HG03457 (cell line): Measurements from ENCODE around the gene CABLES1.

Experiments used
- ATAC-seq: cut with Tn5 transposase; IDR thresholded peaks from one replicate; pipeline ENCODE4 v1.9.1; 2021; ENCODE audit warnings: moderate number of reproducible peaks; ENCODE audit not compliant: unreplicated experiment

CABLES1 gene

DNA sequence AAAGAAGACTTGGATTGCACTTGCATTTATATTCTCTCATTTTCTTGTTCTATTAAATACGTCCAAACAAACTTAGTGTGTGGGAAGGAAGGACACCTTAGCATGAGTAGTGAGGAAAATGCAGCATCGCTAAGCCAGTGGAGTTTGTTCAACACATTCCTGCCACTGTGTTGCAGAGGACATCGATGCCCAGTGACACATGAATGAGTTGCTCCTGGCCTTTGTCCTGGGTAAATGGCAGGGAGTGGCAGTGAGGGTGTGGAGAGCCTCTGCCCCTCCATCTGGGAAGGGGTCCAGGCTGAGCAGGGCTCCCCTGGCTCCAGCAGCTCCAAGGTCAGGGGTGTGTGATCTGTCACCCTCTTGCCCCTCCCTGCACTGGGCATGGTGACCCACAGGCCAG lies 75.9 kb downstream of the CABLES1 start:
- no peak for ATAC-seq

DNA sequence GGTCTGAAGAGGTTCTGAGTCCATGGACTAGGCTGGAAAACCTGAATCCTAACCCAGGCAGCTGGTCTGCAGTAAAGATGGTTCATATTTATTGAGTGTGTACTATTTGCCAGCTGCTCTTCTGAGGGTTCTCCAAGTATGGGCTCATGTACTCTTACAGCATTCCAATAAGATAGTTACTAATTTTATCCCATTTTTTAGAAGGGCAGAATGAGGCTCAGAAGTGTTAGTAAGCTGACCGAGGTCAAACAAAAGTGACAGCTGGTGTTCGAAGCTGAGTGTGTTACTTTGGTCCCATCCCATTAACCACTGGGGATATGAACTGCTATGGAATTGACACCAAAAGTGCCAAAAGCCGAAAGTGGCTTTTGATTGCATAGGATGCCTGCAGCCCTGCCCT lies 76.9 kb downstream of the CABLES1 start:
- no peak for ATAC-seq

DNA sequence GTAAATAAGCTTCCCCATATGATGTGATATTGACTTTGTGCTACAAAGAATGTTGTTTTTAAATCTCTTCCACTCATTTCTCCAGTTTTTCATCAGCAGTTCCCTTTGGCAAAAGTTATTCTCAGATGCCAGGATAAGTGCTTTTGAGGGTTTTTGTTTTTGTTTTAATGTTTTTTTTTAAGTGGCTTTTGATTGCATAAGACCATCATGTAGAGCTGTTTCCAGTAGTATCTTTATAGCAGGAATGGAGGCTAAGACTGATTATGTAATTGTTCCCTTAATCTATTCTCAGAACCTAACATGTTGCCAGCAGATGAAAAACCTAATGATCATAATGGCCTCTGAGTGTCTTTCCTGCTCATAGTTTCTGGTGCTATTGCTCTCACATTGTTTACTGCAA lies 77.9 kb downstream of the CABLES1 start:
- no peak for ATAC-seq

DNA sequence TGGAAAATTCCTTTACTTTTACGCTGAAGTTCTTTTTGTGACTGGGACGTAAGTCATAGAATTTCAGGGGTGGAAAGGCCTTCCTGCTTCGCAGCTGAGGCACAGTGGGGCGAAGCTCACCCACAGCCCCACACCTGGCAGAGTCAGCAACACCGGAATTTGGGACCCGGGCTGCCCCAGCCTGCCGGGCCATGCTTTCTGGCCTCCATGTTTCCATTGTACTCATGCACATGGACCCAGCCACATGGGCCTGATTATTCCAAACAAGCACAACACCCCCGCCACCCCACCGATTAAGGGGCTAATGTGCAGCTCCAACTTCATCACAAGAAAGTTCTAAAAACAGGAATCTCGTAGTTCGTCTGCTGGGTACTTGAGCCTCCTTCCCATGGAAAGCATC lies 82.5 kb downstream of the CABLES1 start:
- no peak for ATAC-seq

DNA sequence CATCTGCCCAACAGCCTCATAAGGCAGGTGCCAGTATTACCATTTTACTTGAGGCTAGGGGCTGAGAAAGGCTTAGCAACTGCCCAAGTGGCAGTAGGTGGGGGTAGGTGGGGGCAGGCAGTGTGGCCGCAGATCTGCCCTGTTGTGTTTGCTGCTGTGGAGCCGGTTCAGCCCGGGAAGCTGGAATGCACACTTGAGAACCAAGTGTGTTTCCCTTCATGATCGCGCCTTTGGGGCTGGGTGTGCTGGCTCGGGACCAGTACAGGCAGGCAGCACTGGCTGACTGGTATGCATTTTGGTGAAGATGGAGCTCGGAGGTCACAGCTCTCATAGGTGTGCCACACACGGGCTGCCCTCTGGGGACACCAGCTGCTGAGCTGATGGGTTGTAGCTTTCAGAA lies 85.1 kb downstream of the CABLES1 start:
- no peak for ATAC-seq

DNA sequence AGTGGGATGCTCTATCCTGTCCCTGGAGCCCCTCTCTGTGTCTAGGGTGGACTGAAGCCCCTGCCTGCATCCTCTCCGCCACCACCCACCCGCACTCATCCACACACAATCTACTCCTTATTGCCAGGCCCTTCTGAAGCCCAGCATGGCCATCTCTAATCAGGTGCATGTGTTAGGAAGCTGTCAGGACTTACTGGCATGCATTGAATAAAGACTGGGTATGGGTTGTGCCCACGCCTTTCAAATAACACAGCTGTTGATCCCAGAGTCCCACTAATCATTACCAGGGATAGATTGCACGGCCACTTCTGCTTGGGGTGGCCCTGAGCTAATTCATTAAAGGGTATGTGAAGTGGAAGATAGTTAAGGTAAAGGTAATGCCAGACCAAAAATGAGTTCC lies 88.4 kb downstream of the CABLES1 start:
- ATAC-seq, result no peak

DNA sequence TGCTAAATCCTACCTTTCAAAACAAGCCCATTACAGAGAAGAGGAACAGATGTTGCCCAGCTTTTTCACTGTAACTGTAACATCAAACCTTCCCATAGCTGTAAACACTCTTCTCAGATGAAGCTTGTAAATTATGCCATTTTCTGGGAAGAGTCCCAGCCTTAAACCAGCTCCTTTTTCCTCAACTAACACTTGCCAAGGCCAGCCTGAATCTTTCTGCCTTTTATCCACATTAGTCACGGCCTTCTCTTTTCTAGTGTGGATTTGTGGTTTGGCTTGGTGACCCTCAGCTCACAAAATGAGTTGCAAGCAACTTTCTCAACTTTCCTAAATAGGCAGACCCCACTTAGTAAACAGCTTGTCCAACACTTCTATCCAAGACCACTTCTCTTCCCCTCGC lies 90.2 kb downstream of the CABLES1 start:
- no peak for ATAC-seq

DNA sequence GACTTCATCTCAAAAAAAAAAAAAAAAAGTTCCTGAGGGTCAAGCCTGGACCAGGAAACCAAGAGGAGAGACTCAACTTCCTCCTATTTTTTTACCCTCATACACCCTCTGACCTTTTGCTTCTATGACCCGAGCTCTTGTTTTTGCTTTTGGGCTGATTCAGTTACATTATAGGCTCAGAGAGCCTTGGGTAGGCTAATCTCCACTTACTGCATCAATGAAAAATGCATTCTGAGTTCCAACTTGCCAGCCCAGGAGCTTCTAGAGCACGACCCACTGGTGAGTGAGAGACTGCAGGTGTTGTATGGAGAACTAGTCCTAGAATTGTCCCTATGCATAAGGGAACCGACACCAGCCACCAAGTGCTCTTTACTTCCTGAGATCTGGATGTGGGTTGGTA lies 91.1 kb downstream of the CABLES1 start:
- no peak for ATAC-seq

DNA sequence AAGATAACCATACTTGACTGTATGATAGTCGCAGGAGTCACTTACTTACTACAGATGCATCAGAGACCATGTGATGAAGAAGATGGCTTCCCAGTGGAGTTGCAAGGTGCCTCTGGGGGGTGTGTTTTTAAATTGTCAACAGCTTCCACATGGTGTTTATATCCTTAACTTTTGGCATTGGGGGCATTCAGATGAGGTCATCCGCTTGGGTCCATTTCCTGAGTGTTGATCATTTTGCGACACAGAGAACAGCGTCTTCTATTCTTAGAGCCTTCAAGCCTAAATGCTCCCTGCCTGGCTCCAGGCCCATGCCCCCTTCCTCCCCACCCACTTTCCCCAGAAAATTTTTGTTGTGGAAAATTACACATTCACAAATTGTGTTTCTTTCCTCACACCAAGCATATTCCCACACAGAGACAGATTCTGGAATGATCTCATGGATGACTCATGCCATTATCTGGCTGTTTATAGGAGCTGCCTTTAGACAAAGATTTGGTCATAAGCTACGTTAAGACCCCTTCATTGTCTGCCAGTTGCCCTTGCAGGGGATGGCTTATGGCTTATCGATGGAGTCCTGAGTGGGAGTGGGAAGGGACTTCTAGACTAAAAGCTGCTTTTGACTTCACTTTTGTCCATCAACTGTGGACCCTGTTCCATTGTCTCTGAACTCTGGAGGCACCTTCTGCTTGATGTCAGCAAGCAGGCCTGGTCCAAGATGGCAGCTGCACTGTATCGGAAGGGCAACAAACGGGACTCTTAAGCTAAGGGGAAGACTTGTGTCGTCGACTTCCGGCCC lies 91.8 kb downstream of the CABLES1 start:
- ATAC-seq, result no peak

DNA sequence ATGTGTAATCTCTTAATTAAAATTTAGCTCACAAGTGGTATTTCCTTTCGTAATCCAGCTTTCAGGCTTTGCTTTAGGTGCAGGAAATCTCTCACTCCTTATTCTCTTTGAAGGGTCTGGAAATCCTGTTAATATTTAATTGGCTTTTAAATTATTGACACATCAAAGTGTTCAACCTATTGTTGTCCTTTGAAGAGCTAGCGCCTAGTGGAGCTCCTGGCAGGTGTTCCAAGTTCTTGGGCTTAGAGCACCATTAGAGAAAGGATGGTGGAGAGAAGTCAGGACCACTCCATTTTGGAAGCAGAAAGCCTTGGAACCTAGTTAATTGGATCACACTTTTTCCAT lies 92.4 kb downstream of the CABLES1 start:
- no peak for ATAC-seq

DNA sequence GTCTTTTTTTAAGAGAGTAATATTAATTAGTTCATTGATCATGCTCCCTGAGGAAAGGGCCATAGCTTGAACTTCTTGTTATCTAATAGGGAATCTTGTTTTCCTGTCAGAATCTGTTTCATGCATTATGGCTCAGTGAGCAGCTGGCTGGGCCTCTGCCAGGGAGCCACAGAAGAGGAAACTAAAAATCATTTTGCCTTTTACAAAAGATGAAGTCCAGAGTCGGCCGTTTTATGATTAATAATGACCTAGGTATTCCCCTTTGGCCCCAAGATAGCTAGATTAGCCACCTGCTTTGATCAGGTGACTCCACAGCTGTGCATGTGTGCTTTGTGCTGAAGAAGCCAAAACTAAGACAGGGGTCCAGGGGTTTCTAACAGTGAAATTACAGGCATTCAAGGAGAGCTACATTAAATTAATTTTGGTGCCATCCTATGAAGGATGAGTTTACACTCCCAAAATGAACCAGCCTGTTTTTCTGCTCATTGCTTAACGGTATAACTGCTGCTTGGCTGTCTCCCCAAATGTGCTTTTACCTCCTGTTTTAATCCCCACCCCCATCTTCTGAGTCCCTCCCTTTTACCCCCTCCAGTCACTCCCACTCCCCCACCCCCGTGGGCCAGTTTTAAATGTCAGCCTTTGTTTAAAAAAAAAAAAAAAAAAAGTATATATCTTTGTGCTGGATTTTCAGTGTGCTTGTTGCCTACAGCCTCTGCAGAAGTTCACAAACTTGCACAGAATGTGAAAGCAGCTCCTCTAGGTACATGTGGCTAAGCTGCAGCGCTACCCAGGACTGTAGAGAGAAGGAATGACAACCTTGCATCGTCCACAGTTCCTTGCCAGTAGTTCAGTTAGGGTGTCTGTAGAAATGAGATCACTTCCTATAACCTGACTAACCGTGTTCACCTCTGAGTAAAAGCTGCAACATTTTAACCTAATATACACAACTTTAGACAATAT lies 93.1 kb downstream of the CABLES1 start:
- peak; percentile 31 for ATAC-seq

DNA sequence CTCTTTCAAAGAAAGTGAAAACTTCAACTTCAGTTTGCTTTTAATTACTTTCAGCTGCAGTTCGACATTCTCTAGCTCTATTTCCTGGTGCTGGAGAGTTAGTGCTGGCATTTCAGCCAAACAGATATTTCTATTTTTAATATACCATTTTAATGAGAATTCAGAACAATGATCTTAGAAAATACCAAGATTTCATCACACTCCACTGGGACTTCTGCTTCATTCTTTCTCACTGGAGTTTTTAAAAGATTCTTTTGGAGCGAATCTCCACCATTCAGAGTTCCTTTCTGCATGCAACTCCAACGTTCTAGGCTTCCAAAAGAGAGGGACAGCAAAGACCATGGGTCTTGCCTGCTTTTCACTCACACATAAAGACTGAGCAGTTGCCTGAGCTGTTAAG lies 94.2 kb downstream of the CABLES1 start:
- no peak for ATAC-seq

DNA sequence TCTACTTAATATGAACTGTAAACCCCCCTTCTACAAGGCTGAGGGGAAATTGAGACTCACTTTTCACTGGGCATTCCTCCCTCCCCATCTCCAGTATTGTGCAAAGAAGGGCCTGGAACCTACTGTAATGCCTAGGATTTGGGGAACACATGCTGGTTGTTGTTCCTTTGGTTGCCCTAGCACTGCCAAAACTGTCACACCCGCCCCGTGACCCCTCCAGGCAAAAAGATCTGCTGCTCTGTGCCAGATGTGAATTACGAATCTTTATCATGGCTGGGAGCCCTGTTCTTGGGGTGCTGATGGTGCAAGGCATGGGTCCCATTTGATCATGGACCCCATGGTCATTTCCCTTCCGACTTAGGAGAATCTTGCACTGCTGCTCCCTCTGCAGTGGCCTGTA lies 95.4 kb downstream of the CABLES1 start:
- ATAC-seq, result no peak

DNA sequence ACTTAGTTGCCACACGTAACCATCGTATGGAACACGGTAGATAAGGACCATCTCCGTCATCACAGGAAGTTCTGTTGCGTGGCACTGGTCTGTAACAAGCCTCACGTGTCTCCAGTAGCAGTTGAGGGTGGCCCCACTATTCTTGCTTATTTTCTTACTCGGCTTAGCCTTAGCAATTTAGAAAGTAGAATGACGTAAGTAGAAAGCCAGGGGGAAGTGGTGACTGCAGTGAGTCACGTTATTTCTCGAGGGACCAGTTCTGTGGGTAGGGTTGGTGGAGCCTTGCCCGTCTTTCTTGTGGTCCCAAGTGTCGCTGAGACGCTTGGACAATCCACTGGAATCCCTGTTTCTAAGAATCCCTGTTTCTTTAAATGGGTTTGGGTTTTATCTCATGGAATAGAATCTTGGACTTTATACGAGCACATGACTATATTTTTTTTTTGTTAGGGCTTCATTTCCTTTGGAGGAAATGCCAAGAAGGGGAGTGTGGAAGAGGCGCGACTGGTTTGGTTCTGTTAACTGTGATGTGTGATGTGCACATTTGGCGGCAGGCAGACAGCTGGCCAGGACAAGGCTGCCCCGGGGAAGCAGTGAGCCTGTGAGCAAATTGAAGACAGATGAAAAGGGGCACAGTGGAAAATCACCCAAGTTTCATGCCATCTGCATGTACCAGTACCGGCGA lies 96.2 kb downstream of the CABLES1 start:
- ATAC-seq, result peak; percentile 66

DNA sequence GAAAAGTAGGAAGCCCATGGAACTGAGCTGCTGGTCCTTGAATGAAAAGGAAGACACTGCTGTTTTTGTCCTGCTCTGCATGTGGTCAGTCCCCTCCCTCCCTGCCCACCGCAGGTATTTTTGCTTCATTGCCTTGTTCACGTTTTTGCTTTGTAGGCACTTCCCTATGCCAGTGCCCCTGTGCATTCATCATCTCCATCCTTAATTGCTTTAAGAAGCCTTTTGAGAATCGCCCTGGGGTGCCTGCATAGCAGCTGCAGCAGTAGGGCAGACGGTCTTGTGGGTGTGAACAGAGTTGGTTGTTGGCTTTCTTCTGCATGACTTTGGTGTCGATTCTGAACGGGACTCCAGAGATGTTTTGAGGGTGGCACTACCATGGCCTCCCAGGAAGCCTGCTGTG lies 97.0 kb downstream of the CABLES1 start:
- ATAC-seq, result no peak

DNA sequence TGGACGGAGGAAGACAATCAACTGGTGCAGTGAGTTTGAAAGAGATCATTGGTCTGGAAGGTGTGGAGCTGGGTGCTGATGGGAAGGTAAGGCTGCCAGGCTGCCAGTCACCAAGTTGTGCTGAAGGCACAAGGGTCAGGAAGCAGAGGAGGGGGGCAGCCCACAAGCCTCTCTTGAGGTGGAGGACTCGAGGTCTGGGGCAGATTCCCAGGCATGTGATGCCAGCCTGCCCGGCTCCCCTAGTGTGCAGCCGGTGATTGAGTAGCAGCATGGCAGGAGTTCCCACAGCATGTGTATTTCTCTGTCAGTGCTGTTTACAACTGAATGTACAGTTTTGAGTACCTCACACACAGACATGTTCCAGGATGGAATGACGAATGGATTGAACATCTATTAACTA lies 99.3 kb downstream of the CABLES1 start:
- ATAC-seq, result no peak

DNA sequence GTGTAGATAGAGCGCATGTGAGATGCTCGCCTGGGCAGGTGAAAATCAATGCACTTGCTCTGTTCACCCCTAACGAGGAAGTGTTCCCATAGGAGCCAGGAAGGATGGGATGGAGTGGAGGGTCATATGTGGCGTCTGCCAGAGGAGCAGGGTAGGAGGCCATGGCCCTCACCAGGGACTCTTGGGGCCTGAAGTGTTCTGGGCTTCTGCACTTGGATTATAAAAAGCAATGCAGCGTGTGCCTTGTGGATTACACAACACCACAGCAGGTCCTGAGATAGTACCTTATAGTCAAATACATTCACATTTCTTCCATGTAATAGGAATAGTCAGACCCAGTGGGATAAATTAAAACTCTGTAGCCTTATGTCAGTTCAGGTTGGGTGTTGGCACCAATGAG lies 100.1 kb downstream of the CABLES1 start:
- ATAC-seq, result no peak

DNA sequence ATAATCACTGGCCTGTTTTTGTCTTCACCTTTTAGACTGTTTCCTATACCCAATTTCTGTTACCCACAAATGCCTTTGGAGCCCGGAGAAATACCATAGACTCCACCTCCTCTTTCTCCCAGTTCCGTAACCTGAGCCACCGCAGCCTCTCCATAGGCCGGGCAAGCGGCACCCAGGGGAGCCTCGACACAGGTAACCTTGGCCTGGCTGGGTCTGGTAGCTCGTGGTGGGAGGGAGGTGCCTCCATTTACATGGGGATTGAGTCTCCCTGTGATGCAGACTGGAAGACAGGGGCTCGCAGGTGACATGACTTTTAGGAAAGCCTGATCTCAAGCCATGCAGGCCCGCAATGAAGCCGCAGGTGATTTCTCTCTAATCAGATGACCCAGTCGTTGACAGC lies 100.6 kb downstream of the CABLES1 start:
- no peak for ATAC-seq

DNA sequence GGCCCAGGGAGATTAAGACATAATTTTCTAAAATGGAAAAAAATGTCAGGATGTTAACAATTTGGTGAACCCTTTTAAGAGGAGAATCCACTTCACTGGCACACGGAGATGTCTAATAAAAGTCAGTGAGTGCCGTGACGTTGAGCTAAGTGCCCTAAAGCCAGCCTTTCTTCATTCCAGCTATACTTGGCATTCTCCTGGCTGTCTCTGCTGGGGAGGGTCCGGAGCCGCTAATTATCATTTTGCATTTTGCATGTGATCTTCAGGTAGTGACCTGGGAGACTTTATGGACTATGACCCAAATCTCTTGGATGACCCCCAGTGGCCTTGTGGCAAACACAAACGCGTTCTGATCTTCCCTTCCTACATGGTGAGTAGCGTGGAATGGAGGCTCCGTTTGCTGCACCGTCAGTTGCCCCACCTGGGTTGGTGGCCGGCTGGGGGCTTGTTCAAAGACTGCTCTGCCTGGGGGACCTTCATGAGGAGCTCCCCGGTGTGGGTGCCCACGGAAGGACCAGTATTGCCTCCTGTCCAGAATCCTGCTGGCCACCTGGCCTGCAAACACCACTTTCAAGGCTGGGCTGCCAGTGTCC lies 101.7 kb downstream of the CABLES1 start:
- no peak for ATAC-seq

DNA sequence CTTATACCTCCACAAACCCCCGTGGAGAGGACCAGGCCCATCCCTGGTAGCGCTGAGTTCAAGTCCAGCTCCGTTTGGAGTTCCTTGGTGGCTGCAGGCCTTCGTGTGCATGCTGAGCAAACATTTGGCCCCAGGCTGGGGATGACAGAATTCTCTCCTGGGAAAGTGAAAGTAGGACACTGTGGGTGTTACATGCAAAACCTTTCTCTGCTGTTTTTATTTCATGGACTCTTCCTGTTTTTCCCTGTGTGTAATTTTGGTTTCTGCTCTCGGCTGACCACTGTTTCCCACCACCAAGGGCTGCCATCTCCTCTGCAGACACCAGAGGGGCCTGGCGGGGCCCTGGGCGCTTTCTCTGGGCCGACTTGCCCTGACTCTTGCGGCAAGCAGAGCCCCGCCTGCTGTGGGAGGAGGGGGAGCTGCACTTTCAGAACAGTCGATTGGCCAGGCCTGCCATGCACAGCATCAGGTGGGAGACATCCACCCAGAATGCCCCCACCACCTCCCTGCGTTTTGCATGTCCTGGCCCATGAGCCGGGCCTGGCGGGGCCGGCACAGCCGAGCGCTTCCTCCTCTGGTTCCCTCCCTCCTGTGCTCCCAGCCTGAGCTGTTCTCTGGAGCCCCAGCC lies 102.4 kb downstream of the CABLES1 start:
- ATAC-seq, result peak; percentile 56

DNA sequence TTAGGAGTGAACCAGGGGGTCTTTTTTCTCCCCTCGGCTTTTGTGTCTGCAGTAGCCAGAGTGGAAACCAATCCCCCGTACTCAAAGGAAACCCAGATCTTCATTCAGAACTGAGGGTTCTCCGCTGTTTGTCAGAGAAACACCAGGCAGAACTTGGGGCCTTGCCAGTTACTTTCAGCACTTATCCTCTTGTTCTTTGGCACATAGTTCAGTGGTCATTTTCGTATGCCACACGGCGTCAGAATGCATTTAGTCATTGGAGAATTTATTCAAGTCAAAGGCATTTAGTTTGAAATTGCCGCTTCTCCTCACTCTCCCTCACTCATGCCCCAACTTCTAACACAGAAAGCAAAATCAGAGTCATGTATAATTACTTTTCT lies 102.9 kb downstream of the CABLES1 start:
- ATAC-seq, result no peak
